Measurements from ENCODE around the gene NSF.
"Not testable (repeated sequence)": the region's sequence is repeated elsewhere in the genome, so short reads cannot be mapped to it uniquely, and the experiment has no call there.

NSF gene

GRCh38 chr17:46632146-46632545 is 41.7 kb downstream of the NSF start:
- not testable (repeated sequence) for DNase-seq

- DNase-seq, result not testable (repeated sequence)
Observed at GRCh38 chr17:46634844-46635243, 44.4 kb downstream of the NSF start.

GRCh38 chr17:46641861-46642656 is 51.6 kb downstream of the NSF start:
- DNase-seq, result not testable (repeated sequence)

- DNase-seq, result not testable (repeated sequence)
Observed at GRCh38 chr17:46647251-46647650, 56.8 kb downstream of the NSF start.

- DNase-seq, result not testable (repeated sequence)
Observed at GRCh38 chr17:46647688-46648278, 57.3 kb downstream of the NSF start.

- DNase-seq, result not testable (repeated sequence)
Observed at GRCh38 chr17:46649246-46649645, 58.8 kb downstream of the NSF start.

GRCh38 chr17:46652024-46652643 is 61.7 kb downstream of the NSF start:
- not testable (repeated sequence) for DNase-seq

- not testable (repeated sequence) for DNase-seq
Observed at GRCh38 chr17:46658235-46658634, 67.8 kb downstream of the NSF start.

- DNase-seq, result not testable (repeated sequence)
Observed at GRCh38 chr17:46659702-46660101, 69.2 kb downstream of the NSF start.

- not testable (repeated sequence) for DNase-seq
Observed at GRCh38 chr17:46663123-46663522, 72.7 kb downstream of the NSF start.

- DNase-seq, result not testable (repeated sequence)
Observed at GRCh38 chr17:46663552-46663951, 73.1 kb downstream of the NSF start.

GRCh38 chr17:46665969-46666368 is 75.5 kb downstream of the NSF start:
- DNase-seq, result not testable (repeated sequence)

- DNase-seq, result not testable (repeated sequence)
Observed at GRCh38 chr17:46670789-46671188, 80.3 kb downstream of the NSF start.

- not testable (repeated sequence) for DNase-seq
Observed at GRCh38 chr17:46672777-46673176, 82.3 kb downstream of the NSF start.

- not testable (repeated sequence) for DNase-seq
Observed at GRCh38 chr17:46677819-46678218, 87.3 kb downstream of the NSF start.

GRCh38 chr17:46683653-46684052 is 93.2 kb downstream of the NSF start:
- DNase-seq, result not testable (repeated sequence)

- DNase-seq, result not testable (repeated sequence)
Observed at GRCh38 chr17:46685284-46685683, 94.8 kb downstream of the NSF start.

GRCh38 chr17:46692196-46692595 is 101.7 kb downstream of the NSF start:
- not testable (repeated sequence) for DNase-seq

GRCh38 chr17:46693283-46693682 is 102.8 kb downstream of the NSF start:
- not testable (repeated sequence) for DNase-seq

- DNase-seq, result not testable (repeated sequence)
Observed at GRCh38 chr17:46696522-46696921, 106.1 kb downstream of the NSF start.

GRCh38 chr17:46699014-46699413 is 108.5 kb downstream of the NSF start:
- DNase-seq, result not testable (repeated sequence)

GRCh38 chr17:46717999-46718398 is 127.5 kb downstream of the NSF start:
- no peak for DNase-seq

- DNase-seq, result no peak
Observed at GRCh38 chr17:46719891-46720290, 129.4 kb downstream of the NSF start.

GRCh38 chr17:46720408-46720807 is 129.9 kb downstream of the NSF start:
- no peak for DNase-seq
